ENCODE data around the gene ATXN8OS. TPM values are rescaled to one million over a fixed set of nuclear protein-coding genes. Genes with fewer than 3 reads are reported as not detected.

The ATXN8OS gene
- total and polyA plus RNA-seq, 2 of the 4 experiments (the other 2 are of a cell fraction), result not detected

DNA sequence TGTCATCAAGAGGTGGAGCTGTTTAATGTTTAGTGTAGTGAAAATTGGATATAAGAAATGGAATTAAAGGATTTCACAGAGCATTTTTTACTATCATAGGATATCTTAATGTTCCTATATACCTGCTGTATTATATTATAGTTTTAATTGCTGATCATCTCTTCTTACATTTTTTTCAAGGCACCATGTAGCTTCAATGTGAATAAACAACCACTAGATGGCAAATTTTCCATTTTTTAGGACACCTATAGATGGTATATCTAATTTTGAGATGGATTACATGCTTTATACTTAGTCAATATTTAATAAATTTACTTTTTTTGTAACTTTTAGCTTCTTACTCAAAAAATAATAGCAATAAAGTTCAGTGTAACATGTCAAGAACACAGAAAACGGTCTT lies 9.0 kb upstream of the ATXN8OS start:
- no peak for ATAC-seq (ENCODE audit: low read depth)
- H2BK15ac ChIP-seq (ENCODE audit: low read depth, low read length), result no peak overlapping the region
- no CpG with 5 or more reads among the region's 1 CpG for WGBS, 2 experiments (ENCODE audit: extremely low coverage in 2 of 2, insufficient read length in 1 of 2)
- intact Hi-C loops (cut with micrococcal nuclease) (no loop called here), in situ Hi-C loops (cut with MboI; ENCODE audit: low sequenced_read_pairs) (no loop called here), dilution Hi-C loops (cut with HindIII; ENCODE audit: low sequenced_read_pairs, unreplicated experiment) (no loop called here)
- no peak for DNase-seq
- H3K4me3 ChIP-seq (ENCODE audit: insufficient read depth, low read depth, low read length), result no peak overlapping the region
- no peak overlapping the region for H2AK5ac ChIP-seq (ENCODE audit: low read depth, low read length)
- no peaks in the 10 kb centered on the region for H3K27me3 ChIP-seq (ENCODE audit: control insufficient read depth, insufficient read depth, low read length)
- H3K23ac ChIP-seq (ENCODE audit: low read depth, low read length), result no peak overlapping the region
- no peak overlapping the region for H3K56ac ChIP-seq (ENCODE audit: extremely low read depth, insufficient read depth, low read length)
- H3K9me3 ChIP-seq (ENCODE audit: control insufficient read depth, insufficient read depth, low read length), result no peaks in the 10 kb centered on the region
- no peaks in the 10 kb centered on the region for H3K79me1 ChIP-seq (ENCODE audit: low read depth in 1 of 2, low read length in 2 of 2)
- H4K91ac ChIP-seq (ENCODE audit: insufficient read depth, low read depth, low read length), result no peak overlapping the region
- H3K4me2 ChIP-seq (ENCODE audit: low read depth, low read length), result no peak overlapping the region
- no peaks in the 10 kb centered on the region for H3K9me1 ChIP-seq (ENCODE audit: insufficient read depth, low read length)
- ChIA-PET POLR2A (ENCODE audit: unreplicated experiment) (no interaction called here), CTCF (no interaction called here)
- no peak overlapping the region for H2BK5ac ChIP-seq (ENCODE audit: low read depth, low read length, poor library complexity, severe bottlenecking)
- no peaks in the 10 kb centered on the region for H4K20me1 ChIP-seq (ENCODE audit: insufficient read depth, low read length)
- H3K9ac ChIP-seq (ENCODE audit: low read depth, low read length), result no peak overlapping the region
- TF ChIP-seq CHD1 (IDR thresholded peaks at IDR 0.05; ENCODE audit: low read depth, low read length), result no peak
- H2AFZ ChIP-seq (replicated peaks; ENCODE audit: low read length, poor library complexity), result no peak overlapping the region
- no peak overlapping the region for H2AK9ac ChIP-seq (replicated peaks; ENCODE audit: low read depth, low read length, poor library complexity)
- H3K18ac ChIP-seq (ENCODE audit: low read depth, low read length), result no peak overlapping the region
- no peak overlapping the region for H2BK20ac ChIP-seq (ENCODE audit: low read depth, low read length)
- H3K14ac ChIP-seq (replicated peaks; ENCODE audit: low read depth, low read length), result no peak overlapping the region
- BruUV-seq (replicated peaks), result no TSS peak
- no peak overlapping the region for H3K4ac ChIP-seq (ENCODE audit: low read depth, low read length)
- H4K5ac ChIP-seq (ENCODE audit: low read depth, low read length), result no peak overlapping the region
- H3K4me1 ChIP-seq (ENCODE audit: control insufficient read depth, insufficient read depth, low read length), result no peaks in the 10 kb centered on the region
- no peak overlapping the region for H4K8ac ChIP-seq (ENCODE audit: low read depth in 2 of 2, low read length in 2 of 2)
- H2BK120ac ChIP-seq (ENCODE audit: low read depth, low read length), result no peak overlapping the region
- H3K27ac ChIP-seq (ENCODE audit: insufficient read depth, low read length), result no peak overlapping the region
- no peaks in the 10 kb centered on the region for H3K36me3 ChIP-seq (ENCODE audit: control insufficient read depth, insufficient read depth, low read length)
